Measurements from ENCODE around the gene CD6. TPM values are rescaled to one million over a fixed set of nuclear protein-coding genes. Genes with fewer than 3 reads are reported as not detected.

Gene CD6
- total RNA-seq, 1 experiment from 2014 or later = 0.23 TPM

GRCh38 chr11:61004761-61005181 is 33.3 kb downstream of the CD6 start:
- no peaks in the 10 kb centered on the region for H3K36me3 ChIP-seq (ENCODE audit: control insufficient read depth, insufficient read depth, low read length)
- DNase-seq = no peak
- H3K36me3 Mint-ChIP-seq (ENCODE audit: insufficient read depth, unreplicated experiment) = no peaks in the 10 kb centered on the region
- no peaks in the 10 kb centered on the region for H3K9me3 Mint-ChIP-seq (ENCODE audit: unreplicated experiment)
- H3K4me1 ChIP-seq = no peaks in the 10 kb centered on the region
- H3K27me3 ChIP-seq (replicated peaks; ENCODE audit: control insufficient read depth, insufficient read depth, low read length) = peaks cover 3% of the 10 kb centered on the region
- CTCF ChIA-PET = no interaction called here
- no peak overlapping the region for H3K27ac Mint-ChIP-seq (ENCODE audit: unreplicated experiment)
- H3K4me1 Mint-ChIP-seq (ENCODE audit: low read depth, unreplicated experiment) = no peaks in the 10 kb centered on the region
- no TSS peak for BruUV-seq (replicated peaks)
- no peaks in the 10 kb centered on the region for H3K9me3 ChIP-seq
- POLR2A ChIA-PET = no interaction called here
- intact Hi-C loops (cut with micrococcal nuclease; ENCODE audit: unreplicated experiment) = no loop called here
- H3K27me3 Mint-ChIP-seq (ENCODE audit: insufficient read depth, unreplicated experiment) = peaks cover 6% of the 10 kb centered on the region
- no peak for TF ChIP-seq CTCF (IDR thresholded peaks at IDR 0.05; ENCODE audit: insufficient read depth in 1 of 2, low read depth in 1 of 2, low read length in 1 of 2, severe bottlenecking in 1 of 2, unreplicated experiment in 1 of 2)
- H3K4me3 ChIP-seq (ENCODE audit: low read depth, low read length) = no peak overlapping the region
- H3K4me3 Mint-ChIP-seq (ENCODE audit: unreplicated experiment) = no peak overlapping the region

DNA sequence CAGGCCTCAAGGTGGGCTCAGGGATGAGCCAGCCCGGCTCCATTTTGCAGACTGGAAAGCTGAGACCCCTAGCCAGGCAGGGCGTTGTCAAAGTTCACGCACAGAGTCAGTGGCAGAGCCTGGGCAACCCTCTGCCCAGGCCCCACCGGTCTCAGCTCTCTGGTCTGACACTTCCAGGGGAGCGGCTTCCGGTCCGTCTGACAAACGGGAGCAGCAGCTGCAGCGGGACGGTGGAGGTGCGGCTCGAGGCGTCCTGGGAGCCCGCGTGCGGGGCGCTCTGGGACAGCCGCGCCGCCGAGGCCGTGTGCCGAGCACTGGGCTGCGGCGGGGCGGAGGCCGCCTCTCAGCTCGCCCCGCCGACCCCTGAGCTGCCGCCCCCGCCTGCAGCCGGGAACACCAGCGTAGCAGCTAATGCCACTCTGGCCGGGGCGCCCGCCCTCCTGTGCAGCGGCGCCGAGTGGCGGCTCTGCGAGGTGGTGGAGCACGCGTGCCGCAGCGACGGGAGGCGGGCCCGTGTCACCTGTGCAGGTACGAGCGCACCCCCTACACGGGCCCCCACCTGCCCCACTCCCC is 36.0 kb downstream of the CD6 start:
- no peaks in the 10 kb centered on the region for H3K36me3 ChIP-seq (ENCODE audit: control insufficient read depth, insufficient read depth, low read length)
- H3K9me3 ChIP-seq = no peaks in the 10 kb centered on the region
- ChIA-PET CTCF (no interaction called here), POLR2A (no interaction called here)
- Mint-ChIP-seq H3K9me3 (ENCODE audit: unreplicated experiment) (no peaks in the 10 kb centered on the region), H3K4me1 (ENCODE audit: low read depth, unreplicated experiment) (no peaks in the 10 kb centered on the region), H3K36me3 (ENCODE audit: insufficient read depth, unreplicated experiment) (no peaks in the 10 kb centered on the region), H3K27me3 (ENCODE audit: insufficient read depth, unreplicated experiment) (peaks cover 2% of the 10 kb centered on the region), H3K4me3 (ENCODE audit: unreplicated experiment) (peak overlapping the region; percentile 81), H3K27ac (ENCODE audit: unreplicated experiment) (no peak overlapping the region)
- peaks cover 3% of the 10 kb centered on the region for H3K27me3 ChIP-seq (replicated peaks; ENCODE audit: control insufficient read depth, insufficient read depth, low read length)
- no peaks in the 10 kb centered on the region for H3K4me1 ChIP-seq
- TF ChIP-seq CTCF (IDR thresholded peaks at IDR 0.05; ENCODE audit: insufficient read depth in 1 of 2, low read depth in 1 of 2, low read length in 1 of 2, severe bottlenecking in 1 of 2, unreplicated experiment in 1 of 2) = no peak
- peak overlapping the region; percentile 37 for H3K4me3 ChIP-seq (ENCODE audit: low read depth, low read length)
- BruUV-seq (replicated peaks) = no TSS peak
- intact Hi-C loops (cut with micrococcal nuclease; ENCODE audit: unreplicated experiment) = no loop called here
- DNase-seq = peak in 1 of 2 experiments; percentile 44

- no TSS peak for BruUV-seq (replicated peaks)
- Mint-ChIP-seq H3K9me3 (ENCODE audit: unreplicated experiment) (no peaks in the 10 kb centered on the region), H3K4me3 (ENCODE audit: unreplicated experiment) (peak overlapping the region; percentile 81), H3K4me1 (ENCODE audit: low read depth, unreplicated experiment) (no peaks in the 10 kb centered on the region), H3K36me3 (ENCODE audit: insufficient read depth, unreplicated experiment) (no peaks in the 10 kb centered on the region), H3K27ac (ENCODE audit: unreplicated experiment) (no peak overlapping the region), H3K27me3 (ENCODE audit: insufficient read depth, unreplicated experiment) (peaks cover 3% of the 10 kb centered on the region)
- no peaks in the 10 kb centered on the region for H3K9me3 ChIP-seq
- DNase-seq = no peak
- H3K36me3 ChIP-seq (ENCODE audit: control insufficient read depth, insufficient read depth, low read length) = no peaks in the 10 kb centered on the region
- intact Hi-C loops (cut with micrococcal nuclease; ENCODE audit: unreplicated experiment) = no loop called here
- peak overlapping the region; percentile 37 for H3K4me3 ChIP-seq (ENCODE audit: low read depth, low read length)
- H3K4me1 ChIP-seq = no peaks in the 10 kb centered on the region
- peaks cover 3% of the 10 kb centered on the region for H3K27me3 ChIP-seq (replicated peaks; ENCODE audit: control insufficient read depth, insufficient read depth, low read length)
- CTCF ChIA-PET = no interaction called here
- TF ChIP-seq CTCF (IDR thresholded peaks at IDR 0.05; ENCODE audit: insufficient read depth in 1 of 2, low read depth in 1 of 2, low read length in 1 of 2, severe bottlenecking in 1 of 2, unreplicated experiment in 1 of 2) = no peak
- POLR2A ChIA-PET = no interaction called here
Measured at GRCh38 chr11:61007956-61008896, 36.7 kb downstream of the CD6 start.
